Neural crest cell (in vitro differentiated cells): Measurements from ENCODE around the gene NRTN. TPM values are rescaled to one million over a fixed set of nuclear protein-coding genes. Genes with fewer than 3 reads are reported as not detected.
A peak's percentile ranks its signal among the peaks of the same experiment; 100 is the strongest.

ENCODE experiments used
- DNase-seq: peaks from one replicate; pipeline ENCODE4 v3.0.0; 2021; ENCODE audit warnings: low read depth, mixed read lengths, low spot score
- H3K27ac Mint-ChIP-seq: one replicate; pipeline ENCODE4 v1.8.0; 2021; ENCODE audit warnings: mild to moderate bottlenecking, mixed read lengths; ENCODE audit not compliant: unreplicated experiment
- H3K27me3 Mint-ChIP-seq: 2 replicates; pipeline ENCODE4 v1.8.0; 2021; ENCODE audit warnings: low read depth, mild to moderate bottlenecking, mixed read lengths
- H3K36me3 Mint-ChIP-seq: 2 replicates; pipeline ENCODE4 v1.8.0; 2021; ENCODE audit warnings: low read depth, mild to moderate bottlenecking, mixed read lengths
- H3K4me1 Mint-ChIP-seq: 2 replicates; pipeline ENCODE4 v1.8.0; 2021; ENCODE audit warnings: mixed read lengths
- H3K4me3 Mint-ChIP-seq: one replicate; pipeline ENCODE4 v1.8.0; 2021; ENCODE audit warnings: mild to moderate bottlenecking, mixed read lengths
- H3K9me3 Mint-ChIP-seq: 2 replicates; pipeline ENCODE4 v1.8.0; 2021; ENCODE audit warnings: mixed read lengths
- CTCF ChIP-seq: fragments of 200-600 bp; sonication (generic); conservative IDR thresholded peaks from 2 replicates; pipeline ENCODE4 v1.5.0; 2021; ENCODE audit warnings: antibody characterized with exemption, mild to moderate bottlenecking
- total RNA-seq: library from RNA; stranded (reverse); gene quantifications from 2 replicates; pipeline ENCODE4 v1.2.1, GENCODE V29; 2021

NRTN gene
- total RNA-seq, 1 donor from 2014 or later = 4.8 TPM

GRCh38 chr19:5800361-5801270 is 4.3 kb upstream of the NRTN start:
- H3K36me3 Mint-ChIP-seq = no peaks in the 10 kb centered on the region
- no peak for DNase-seq
- no peak overlapping the region for H3K27ac Mint-ChIP-seq
- TF ChIP-seq CTCF = no peak
- H3K27me3 Mint-ChIP-seq = peaks cover 25% of the 10 kb centered on the region
- no peaks in the 10 kb centered on the region for H3K9me3 Mint-ChIP-seq
- H3K4me1 Mint-ChIP-seq = peaks cover 23% of the 10 kb centered on the region
- H3K4me3 Mint-ChIP-seq = no peak overlapping the region

GRCh38 chr19:5801796-5802619 is 2.9 kb upstream of the NRTN start:
- TF ChIP-seq CTCF = no peak
- peaks cover 39% of the 10 kb centered on the region for H3K27me3 Mint-ChIP-seq
- H3K4me1 Mint-ChIP-seq = peaks cover 35% of the 10 kb centered on the region
- no peak overlapping the region for H3K27ac Mint-ChIP-seq
- H3K9me3 Mint-ChIP-seq = no peaks in the 10 kb centered on the region
- peak; percentile 60 for DNase-seq
- no peaks in the 10 kb centered on the region for H3K36me3 Mint-ChIP-seq
- H3K4me3 Mint-ChIP-seq = peak overlapping the region; percentile 51

- peaks cover 42% of the 10 kb centered on the region for H3K27me3 Mint-ChIP-seq
- no peak for DNase-seq
- H3K36me3 Mint-ChIP-seq = no peaks in the 10 kb centered on the region
- peak overlapping the region; percentile 59 for H3K4me3 Mint-ChIP-seq
- H3K4me1 Mint-ChIP-seq = peaks cover 36% of the 10 kb centered on the region
- no peak overlapping the region for H3K27ac Mint-ChIP-seq
- TF ChIP-seq CTCF = no peak
- H3K9me3 Mint-ChIP-seq = no peaks in the 10 kb centered on the region
These were observed 1.5 kb upstream of the NRTN start for GRCh38 chr19:5803441-5803751.

- TF ChIP-seq CTCF = peak; percentile 98
- H3K4me1 Mint-ChIP-seq = peaks cover 36% of the 10 kb centered on the region
- peak overlapping the region; percentile 50 for H3K27ac Mint-ChIP-seq
- DNase-seq = peak; percentile 99
- no peaks in the 10 kb centered on the region for H3K36me3 Mint-ChIP-seq
- peak overlapping the region; percentile 82 for H3K4me3 Mint-ChIP-seq
- H3K9me3 Mint-ChIP-seq = no peaks in the 10 kb centered on the region
- H3K27me3 Mint-ChIP-seq = peaks cover 42% of the 10 kb centered on the region
These were observed 933 bp upstream of the NRTN start for GRCh38 chr19:5803752-5804515.

GRCh38 chr19:5805462-5806132 is 730 bp downstream of the NRTN start:
- H3K27ac Mint-ChIP-seq = no peak overlapping the region
- H3K36me3 Mint-ChIP-seq = no peaks in the 10 kb centered on the region
- peaks cover 42% of the 10 kb centered on the region for H3K27me3 Mint-ChIP-seq
- H3K9me3 Mint-ChIP-seq = no peaks in the 10 kb centered on the region
- peak; percentile 94 for DNase-seq
- peaks cover 36% of the 10 kb centered on the region for H3K4me1 Mint-ChIP-seq
- H3K4me3 Mint-ChIP-seq = peak overlapping the region; percentile 66
- peak; percentile 83 for TF ChIP-seq CTCF
